Tibial nerve (tissue), 4 donors: ENCODE data around the gene PFAS. TPM values are rescaled to one million over a fixed set of nuclear protein-coding genes. Genes with fewer than 3 reads are reported as not detected.
A peak's percentile ranks its signal among the peaks of the same experiment; 100 is the strongest.

Experiments used
- DNase-seq, 2 donors: peaks; one replicate each; pipeline ENCODE4 v3.0.0-alpha.2; 2019; ENCODE audit warnings: low spot score in 2 of 2
- H3K27ac ChIP-seq, 4 donors: fragments of 200-600 bp; sonication (generic) in 3 of 4; one replicate each; pipeline ENCODE4 v1.5.1; 2017 to 2019; ENCODE audit warnings: mild to moderate bottlenecking in 1 of 4
- H3K27me3 ChIP-seq, 2 donors: fragments of 200-600 bp; sonication (generic) in 1 of 2; one replicate each; pipeline versions ENCODE4 v1.5.1 to v1.6.0; 2017 to 2019
- H3K36me3 ChIP-seq, 3 donors: fragments of 200-600 bp; sonication (generic); one replicate each; pipeline ENCODE4 v1.5.1; 2018 to 2019
- H3K4me1 ChIP-seq, 4 donors: fragments of 200-600 bp; sonication (generic) in 3 of 4; one replicate each; pipeline ENCODE4 v1.5.1; 2017 to 2019
- H3K4me3 ChIP-seq, 4 donors: fragments of 200-600 bp; sonication (generic) in 3 of 4; one replicate each; pipeline ENCODE4 v1.5.1; 2017 to 2019; ENCODE audit warnings: mild to moderate bottlenecking in 1 of 4, moderate library complexity in 1 of 4
- H3K9me3 ChIP-seq, 4 donors: fragments of 200-600 bp; sonication (generic) in 3 of 4; one replicate each; pipeline ENCODE4 v1.5.1; 2017 to 2019
- EP300 ChIP-seq, 2 donors: sonication (generic); formaldehyde crosslinking; IDR thresholded peaks; one replicate each; pipeline ENCODE4 v1.6.1; 2017; ENCODE audit warnings: antibody characterized with exemption in 2 of 2, mild to moderate bottlenecking in 1 of 2
- POLR2A ChIP-seq, 2 donors: fragments of 450-650 bp; IDR thresholded peaks; one replicate each; pipeline ENCODE4 v1.6.1; 2017; ENCODE audit warnings: antibody characterized with exemption in 2 of 2, mild to moderate bottlenecking in 2 of 2, moderate library complexity in 2 of 2
- WGBS, 2 donors: methylation state at CpG; one replicate each; pipeline ENCODE4 v1.1.5; 2018; 5-methylcytosine and 5-hydroxymethylcytosine counted together
- total RNA-seq, 4 donors: library from RNA; depleted of rRNA; stranded (reverse); fragments of >200 nt; gene quantifications; one replicate each; pipeline ENCODE4 v1.1.0, GENCODE V29; 2016
- TF ChIP-seq, protein P1 (sequence below), 5 experiments: fragments of 200-600 bp in 3 of 5; fragments of 450-650 bp in 2 of 5; sonication (generic) in 3 of 5; IDR thresholded peaks; one replicate each; pipeline ENCODE4 v1.5.1; 2016 to 2019; ENCODE audit warnings: antibody characterized with exemption in 5 of 5, mild to moderate bottlenecking in 3 of 5, moderate library complexity in 2 of 5

PFAS gene, protein sequence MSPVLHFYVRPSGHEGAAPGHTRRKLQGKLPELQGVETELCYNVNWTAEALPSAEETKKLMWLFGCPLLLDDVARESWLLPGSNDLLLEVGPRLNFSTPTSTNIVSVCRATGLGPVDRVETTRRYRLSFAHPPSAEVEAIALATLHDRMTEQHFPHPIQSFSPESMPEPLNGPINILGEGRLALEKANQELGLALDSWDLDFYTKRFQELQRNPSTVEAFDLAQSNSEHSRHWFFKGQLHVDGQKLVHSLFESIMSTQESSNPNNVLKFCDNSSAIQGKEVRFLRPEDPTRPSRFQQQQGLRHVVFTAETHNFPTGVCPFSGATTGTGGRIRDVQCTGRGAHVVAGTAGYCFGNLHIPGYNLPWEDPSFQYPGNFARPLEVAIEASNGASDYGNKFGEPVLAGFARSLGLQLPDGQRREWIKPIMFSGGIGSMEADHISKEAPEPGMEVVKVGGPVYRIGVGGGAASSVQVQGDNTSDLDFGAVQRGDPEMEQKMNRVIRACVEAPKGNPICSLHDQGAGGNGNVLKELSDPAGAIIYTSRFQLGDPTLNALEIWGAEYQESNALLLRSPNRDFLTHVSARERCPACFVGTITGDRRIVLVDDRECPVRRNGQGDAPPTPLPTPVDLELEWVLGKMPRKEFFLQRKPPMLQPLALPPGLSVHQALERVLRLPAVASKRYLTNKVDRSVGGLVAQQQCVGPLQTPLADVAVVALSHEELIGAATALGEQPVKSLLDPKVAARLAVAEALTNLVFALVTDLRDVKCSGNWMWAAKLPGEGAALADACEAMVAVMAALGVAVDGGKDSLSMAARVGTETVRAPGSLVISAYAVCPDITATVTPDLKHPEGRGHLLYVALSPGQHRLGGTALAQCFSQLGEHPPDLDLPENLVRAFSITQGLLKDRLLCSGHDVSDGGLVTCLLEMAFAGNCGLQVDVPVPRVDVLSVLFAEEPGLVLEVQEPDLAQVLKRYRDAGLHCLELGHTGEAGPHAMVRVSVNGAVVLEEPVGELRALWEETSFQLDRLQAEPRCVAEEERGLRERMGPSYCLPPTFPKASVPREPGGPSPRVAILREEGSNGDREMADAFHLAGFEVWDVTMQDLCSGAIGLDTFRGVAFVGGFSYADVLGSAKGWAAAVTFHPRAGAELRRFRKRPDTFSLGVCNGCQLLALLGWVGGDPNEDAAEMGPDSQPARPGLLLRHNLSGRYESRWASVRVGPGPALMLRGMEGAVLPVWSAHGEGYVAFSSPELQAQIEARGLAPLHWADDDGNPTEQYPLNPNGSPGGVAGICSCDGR (N-terminal part only)
- total RNA-seq: 10 to 100 TPM; 19.2 to 39.9 (median 29.5) TPM

GRCh38 chr17:8248751-8249607, at the start of gene PFAS:
Gene PFAS (plus strand): TSS chr17:8249289. CDS start chr17:8253938, 4,649 bp downstream.
- no peaks in the 10 kb centered on the region for H3K9me3 ChIP-seq
- H3K27ac ChIP-seq: peak within 1 kb of the TSS; percentile 97 to 99 (median 98)
- H3K4me1 ChIP-seq: peaks cover 0 to 20% (median 10%) of the 10 kb centered on the region in 4 donors
- TF ChIP-seq POLR2A (IDR thresholded peaks at IDR 0.05): peak in 1 of 2 donors; percentile 75
- TF ChIP-seq, protein P1, sequence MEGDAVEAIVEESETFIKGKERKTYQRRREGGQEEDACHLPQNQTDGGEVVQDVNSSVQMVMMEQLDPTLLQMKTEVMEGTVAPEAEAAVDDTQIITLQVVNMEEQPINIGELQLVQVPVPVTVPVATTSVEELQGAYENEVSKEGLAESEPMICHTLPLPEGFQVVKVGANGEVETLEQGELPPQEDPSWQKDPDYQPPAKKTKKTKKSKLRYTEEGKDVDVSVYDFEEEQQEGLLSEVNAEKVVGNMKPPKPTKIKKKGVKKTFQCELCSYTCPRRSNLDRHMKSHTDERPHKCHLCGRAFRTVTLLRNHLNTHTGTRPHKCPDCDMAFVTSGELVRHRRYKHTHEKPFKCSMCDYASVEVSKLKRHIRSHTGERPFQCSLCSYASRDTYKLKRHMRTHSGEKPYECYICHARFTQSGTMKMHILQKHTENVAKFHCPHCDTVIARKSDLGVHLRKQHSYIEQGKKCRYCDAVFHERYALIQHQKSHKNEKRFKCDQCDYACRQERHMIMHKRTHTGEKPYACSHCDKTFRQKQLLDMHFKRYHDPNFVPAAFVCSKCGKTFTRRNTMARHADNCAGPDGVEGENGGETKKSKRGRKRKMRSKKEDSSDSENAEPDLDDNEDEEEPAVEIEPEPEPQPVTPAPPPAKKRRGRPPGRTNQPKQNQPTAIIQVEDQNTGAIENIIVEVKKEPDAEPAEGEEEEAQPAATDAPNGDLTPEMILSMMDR (IDR thresholded peaks at IDR 0.05): no peak
- peak; percentile 86 to 92 for TF ChIP-seq EP300 (IDR thresholded peaks at IDR 0.05)
- peak within 1 kb of the TSS; percentile 59 to 93 (median 83) for H3K4me3 ChIP-seq
- H3K36me3 ChIP-seq: peaks cover 0 to 19% (median 0%) of the 10 kb centered on the region in 3 donors
- WGBS, 2 donors: 0 to 1% methylated on average over 37 to 58 of the region's 58 CpGs
- H3K27me3 ChIP-seq: no peaks in the 10 kb centered on the region
- peak; percentile 97 for DNase-seq

DNA sequence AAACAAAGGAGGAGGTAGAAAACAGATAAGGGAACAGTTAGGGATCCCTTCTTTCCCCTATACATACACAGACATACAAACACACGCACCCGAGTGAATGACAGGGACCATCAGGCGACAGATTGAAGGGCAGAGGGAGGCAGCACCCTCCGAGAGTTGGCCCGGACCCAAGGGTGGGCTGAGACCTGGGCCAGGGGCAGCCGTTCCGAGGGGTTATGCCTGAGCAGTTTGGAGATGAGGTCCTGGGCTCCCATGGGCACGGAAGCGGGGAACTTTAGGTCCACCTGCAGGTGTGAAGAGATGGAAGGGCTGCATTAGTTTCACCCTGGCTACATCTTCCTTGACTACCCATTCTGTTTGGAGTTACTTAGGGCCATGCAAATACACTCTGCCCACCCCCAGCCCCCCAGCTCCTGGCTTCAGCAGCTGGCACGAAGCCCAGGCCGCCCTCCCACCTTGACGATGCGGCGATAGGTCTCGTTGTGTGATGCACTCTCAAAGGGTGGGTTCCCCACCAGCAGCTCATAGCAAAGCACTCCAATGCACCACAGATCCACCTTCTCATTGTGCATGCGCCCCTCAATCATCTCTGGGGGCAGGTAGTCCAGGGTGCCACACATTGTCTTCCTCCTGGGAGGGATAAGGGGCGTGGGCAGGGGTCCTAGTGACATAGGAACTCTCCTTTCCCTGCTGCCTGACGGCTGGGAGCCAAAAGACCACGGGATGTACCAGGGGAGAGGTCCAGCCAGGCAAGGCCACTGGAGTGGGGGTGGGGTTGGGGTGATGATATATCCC, 44.1 kb upstream of the PFAS start:
- Histone ChIP-seq H3K4me3 (no peak overlapping the region), H3K4me1 (peaks cover 0 to 3% (median 1%) of the 10 kb centered on the region in 4 donors), H3K36me3 (no peaks in the 10 kb centered on the region), H3K9me3 (no peaks in the 10 kb centered on the region), H3K27me3 (no peaks in the 10 kb centered on the region), H3K27ac (peak overlapping the region in 1 of 4 donors; percentile 19)
- no peak for TF ChIP-seq POLR2A (IDR thresholded peaks at IDR 0.05)
- no peak for TF ChIP-seq EP300 (IDR thresholded peaks at IDR 0.05)
- TF ChIP-seq, protein P1 (IDR thresholded peaks at IDR 0.05): no peak
- WGBS, 2 donors: 85 to 90% methylated on average over 17 to 19 of the region's 19 CpGs
- no peak for DNase-seq

GRCh38 chr17:8206536-8206935, 42.6 kb upstream of the PFAS start:
- peak overlapping the region in 1 of 4 donors; percentile 32 for H3K4me3 ChIP-seq
- H3K4me1 ChIP-seq: peaks cover 0 to 15% (median 7%) of the 10 kb centered on the region in 4 donors
- no peaks in the 10 kb centered on the region for H3K36me3 ChIP-seq
- DNase-seq: no peak
- 82 to 91% methylated on average over 12 of the region's 12 CpGs for WGBS, 2 donors
- H3K27me3 ChIP-seq: no peaks in the 10 kb centered on the region
- no peaks in the 10 kb centered on the region for H3K9me3 ChIP-seq
- H3K27ac ChIP-seq: peak overlapping the region in 2 of 4 donors; percentile 32 to 76
- TF ChIP-seq, protein P1 (IDR thresholded peaks at IDR 0.05): no peak
- no peak for TF ChIP-seq POLR2A (IDR thresholded peaks at IDR 0.05)
- TF ChIP-seq EP300 (IDR thresholded peaks at IDR 0.05): no peak
